Lung (tissue), 12 donors: ENCODE measurements around the gene PCDHGB7. TPM values are rescaled to one million over a fixed set of nuclear protein-coding genes. Genes with fewer than 3 reads are reported as not detected.
"Not testable (repeated sequence)": the region's sequence is repeated elsewhere in the genome, so short reads cannot be mapped to it uniquely, and the experiment has no call there.

Source experiments
- ATAC-seq: fragments of 200-7000 bp; cut with Tn5 transposase; one replicate; pipeline ENCODE4 v1.9.1; 2020; ENCODE audit warnings: moderate number of reproducible peaks; ENCODE audit not compliant: insufficient read depth, low FRiP score
- DNase-seq, 3 donors: peaks; one replicate each; pipeline ENCODE4 v3.0.0-alpha.2; 2013 to 2017
- H3K27ac ChIP-seq, 2 donors: one replicate each; pipeline ENCODE4 v1.5.1; 2013; ENCODE audit warnings: mild to moderate bottlenecking in 2 of 2, moderate library complexity in 2 of 2, control low read depth in 1 of 2, inconsistent platforms in 1 of 2, low read depth in 1 of 2, low read length in 1 of 2
- H3K27me3 ChIP-seq, 3 donors: one replicate each; pipeline ENCODE4 v1.5.1; 2013; ENCODE audit warnings: low read length in 2 of 3; ENCODE audit not compliant: control insufficient read depth in 3 of 3, insufficient read depth in 3 of 3
- H3K36me3 ChIP-seq, 4 donors: one replicate each; pipeline ENCODE4 v1.5.1; 2013; ENCODE audit warnings: low read length in 4 of 4, mild to moderate bottlenecking in 1 of 4, moderate library complexity in 1 of 4; ENCODE audit not compliant: control insufficient read depth in 4 of 4, insufficient read depth in 4 of 4
- H3K4me1 ChIP-seq, 5 donors: one replicate each; pipeline ENCODE4 v1.5.1; 2013; ENCODE audit warnings: low read length in 5 of 5, mild to moderate bottlenecking in 2 of 5, moderate library complexity in 1 of 5; ENCODE audit not compliant: control insufficient read depth in 5 of 5, insufficient read depth in 5 of 5
- H3K4me3 ChIP-seq: one replicate; pipeline ENCODE4 v1.5.1; 2013; ENCODE audit warnings: mild to moderate bottlenecking, control low read depth, moderate library complexity
- H3K9ac ChIP-seq, 2 donors: one replicate each; pipeline ENCODE4 v1.5.1; 2013; ENCODE audit warnings: low read length in 2 of 2, control low read depth in 1 of 2; ENCODE audit not compliant: insufficient read depth in 1 of 2
- H3K9me3 ChIP-seq, 4 donors: one replicate each; pipeline ENCODE4 v1.5.1; 2013; ENCODE audit warnings: low read length in 3 of 4, mild to moderate bottlenecking in 1 of 4, moderate library complexity in 1 of 4; ENCODE audit not compliant: control insufficient read depth in 4 of 4, insufficient read depth in 3 of 4
- WGBS, 2 donors: extraction: QIAGEN DNeasy Blood & Tissue Kit; methylation state at CpG; one replicate each; pipeline ENCODE4 v1.1.7; 2013; 5-methylcytosine and 5-hydroxymethylcytosine counted together
- polyA plus RNA-seq, 2 donors: library from polyadenylated mRNA; stranded (reverse); fragments of 200-250 nt; gene quantifications; one replicate each; pipeline ENCODE4 v1.2.1, GENCODE V29; 2013
- total RNA-seq, 2 donors: library from RNA; depleted of rRNA in 1 of 2; stranded (reverse); fragments of >200 nt in 1 of 2; gene quantifications; one replicate each; pipeline ENCODE4 v1.2.1, GENCODE V29; 2014 to 2021
- TF ChIP-seq, protein P1 (sequence below): IDR thresholded peaks from 2 replicates; pipeline ENCODE4 v1.5.1; 2012; ENCODE audit warnings: mild to moderate bottlenecking; ENCODE audit errors: control extremely low read depth, extremely low read depth
- donor health status: control.
- donor health status: control.
- donor health status: Bipolar disorder and iron deficiency.
- donor health status: healthy.
- donor health status: DM: yes; HTN: yes; CAD: no.

PCDHGB7 gene
- total and polyA plus RNA-seq, 4 donors: 1.6 to 18.1 (median 10.6) TPM

DNA sequence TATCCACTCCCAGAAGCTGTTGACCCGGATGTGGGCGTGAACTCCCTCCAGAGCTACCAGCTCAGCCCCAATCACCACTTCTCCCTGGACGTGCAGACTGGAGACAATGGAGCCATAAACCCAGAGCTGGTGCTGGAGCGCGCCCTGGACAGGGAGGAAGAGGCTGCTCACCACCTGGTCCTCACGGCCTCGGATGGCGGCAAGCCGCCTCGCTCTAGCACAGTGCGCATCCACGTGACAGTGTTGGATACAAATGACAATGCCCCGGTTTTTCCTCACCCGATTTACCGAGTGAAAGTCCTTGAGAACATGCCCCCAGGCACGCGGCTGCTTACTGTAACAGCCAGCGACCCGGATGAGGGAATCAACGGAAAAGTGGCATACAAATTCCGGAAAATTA is 24.2 kb upstream of the PCDHGB7 start:
- Histone ChIP-seq H3K27me3 (peaks cover 0 to 2% (median 0%) of the 10 kb centered on the region in 3 donors), H3K9me3 (peaks cover 3 to 44% (median 19%) of the 10 kb centered on the region in 4 donors), H3K36me3 (peaks cover 0 to 17% (median 0%) of the 10 kb centered on the region in 4 donors), H3K9ac (no peak overlapping the region), H3K4me3 (no peak overlapping the region), H3K27ac (no peak overlapping the region), H3K4me1 (no peaks in the 10 kb centered on the region)
- no peak for DNase-seq
- TF ChIP-seq, protein P1, sequence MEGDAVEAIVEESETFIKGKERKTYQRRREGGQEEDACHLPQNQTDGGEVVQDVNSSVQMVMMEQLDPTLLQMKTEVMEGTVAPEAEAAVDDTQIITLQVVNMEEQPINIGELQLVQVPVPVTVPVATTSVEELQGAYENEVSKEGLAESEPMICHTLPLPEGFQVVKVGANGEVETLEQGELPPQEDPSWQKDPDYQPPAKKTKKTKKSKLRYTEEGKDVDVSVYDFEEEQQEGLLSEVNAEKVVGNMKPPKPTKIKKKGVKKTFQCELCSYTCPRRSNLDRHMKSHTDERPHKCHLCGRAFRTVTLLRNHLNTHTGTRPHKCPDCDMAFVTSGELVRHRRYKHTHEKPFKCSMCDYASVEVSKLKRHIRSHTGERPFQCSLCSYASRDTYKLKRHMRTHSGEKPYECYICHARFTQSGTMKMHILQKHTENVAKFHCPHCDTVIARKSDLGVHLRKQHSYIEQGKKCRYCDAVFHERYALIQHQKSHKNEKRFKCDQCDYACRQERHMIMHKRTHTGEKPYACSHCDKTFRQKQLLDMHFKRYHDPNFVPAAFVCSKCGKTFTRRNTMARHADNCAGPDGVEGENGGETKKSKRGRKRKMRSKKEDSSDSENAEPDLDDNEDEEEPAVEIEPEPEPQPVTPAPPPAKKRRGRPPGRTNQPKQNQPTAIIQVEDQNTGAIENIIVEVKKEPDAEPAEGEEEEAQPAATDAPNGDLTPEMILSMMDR: no peak
- ATAC-seq: no peak
- 34 to 35% methylated on average over 21 of the region's 21 CpGs for WGBS, 2 donors

DNA sequence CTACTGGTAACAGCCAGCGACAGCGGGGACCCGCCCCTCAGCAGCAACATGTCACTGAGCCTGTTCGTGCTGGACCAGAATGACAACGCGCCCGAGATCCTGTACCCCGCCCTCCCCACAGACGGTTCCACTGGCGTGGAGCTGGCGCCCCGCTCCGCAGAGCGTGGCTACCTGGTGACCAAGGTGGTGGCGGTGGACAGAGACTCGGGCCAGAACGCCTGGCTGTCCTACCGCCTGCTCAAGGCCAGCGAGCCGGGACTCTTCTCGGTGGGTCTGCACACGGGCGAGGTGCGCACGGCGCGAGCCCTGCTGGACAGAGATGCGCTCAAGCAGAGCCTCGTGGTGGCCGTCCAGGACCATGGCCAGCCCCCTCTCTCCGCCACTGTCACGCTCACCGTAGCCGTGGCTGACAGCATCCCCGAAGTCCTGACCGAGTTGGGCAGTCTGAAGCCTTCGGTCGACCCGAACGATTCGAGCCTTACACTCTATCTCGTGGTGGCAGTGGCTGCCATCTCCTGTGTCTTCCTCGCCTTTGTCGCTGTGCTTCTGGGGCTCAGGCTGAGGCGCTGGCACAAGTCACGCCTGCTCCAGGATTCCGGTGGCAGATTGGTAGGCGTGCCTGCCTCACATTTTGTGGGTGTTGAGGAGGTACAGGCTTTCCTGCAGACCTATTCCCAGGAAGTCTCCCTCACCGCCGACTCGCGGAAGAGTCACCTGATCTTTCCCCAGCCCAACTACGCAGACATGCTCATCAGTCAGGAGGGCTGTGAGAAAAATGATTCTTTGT is 22.9 kb upstream of the PCDHGB7 start:
- not testable (repeated sequence) for H3K27me3 ChIP-seq, ATAC-seq, H3K4me3 ChIP-seq, H3K9ac ChIP-seq, H3K4me1 ChIP-seq, DNase-seq, H3K27ac ChIP-seq
- 34 to 36% methylated on average over 41 to 45 of the region's 53 CpGs for WGBS, 2 donors
- Histone ChIP-seq H3K9me3 (peaks cover 3 to 39% (median 17%) of the 10 kb centered on the region in 4 donors), H3K36me3 (peaks cover 0 to 16% (median 0%) of the 10 kb centered on the region in 4 donors)

DNA sequence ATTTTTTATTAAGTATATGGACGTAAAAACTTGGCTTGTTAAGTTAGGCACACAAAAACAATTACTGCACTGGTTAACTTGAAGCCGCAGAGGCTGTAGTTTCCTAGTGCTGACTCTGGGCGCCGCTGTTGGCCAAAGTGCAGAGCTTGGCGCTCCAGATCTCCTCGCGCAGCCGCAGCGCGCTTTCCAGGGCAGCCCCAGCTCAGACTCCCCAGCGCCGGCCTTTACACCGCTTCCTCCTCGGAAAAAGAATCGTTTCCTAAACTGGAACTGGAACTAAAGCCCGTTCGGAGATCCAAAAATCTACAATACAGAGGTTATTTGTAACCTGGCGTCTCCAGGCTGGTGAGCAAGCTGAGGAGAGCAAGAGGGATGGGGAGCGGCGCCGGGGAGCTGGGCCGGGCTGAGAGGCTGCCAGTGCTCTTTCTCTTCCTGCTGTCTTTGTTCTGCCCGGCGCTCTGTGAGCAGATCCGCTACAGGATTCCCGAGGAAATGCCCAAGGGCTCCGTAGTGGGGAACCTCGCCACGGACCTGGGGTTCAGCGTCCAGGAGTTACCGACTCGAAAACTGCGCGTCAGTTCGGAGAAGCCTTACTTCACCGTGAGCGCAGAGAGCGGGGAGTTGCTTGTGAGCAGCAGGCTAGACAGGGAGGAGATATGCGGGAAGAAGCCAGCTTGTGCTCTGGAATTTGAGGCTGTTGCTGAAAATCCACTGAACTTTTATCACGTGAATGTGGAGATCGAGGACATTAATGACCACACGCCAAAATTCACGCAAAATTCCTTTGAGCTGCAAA is 19.5 kb upstream of the PCDHGB7 start, which contains the start of gene PCDHGB5:
Gene PCDHGB5, plus strand, starts transcription at position 192 of the 796 bp plus-strand sequence. Its CDS starts 181 bp downstream, at position 373.
- H3K4me1 ChIP-seq, H3K4me3 ChIP-seq, H3K36me3 ChIP-seq, H3K27ac ChIP-seq, H3K9ac ChIP-seq, H3K27me3 ChIP-seq: not testable (repeated sequence)
- ATAC-seq: peak; percentile 62
- WGBS, 2 donors: 5% methylated on average over 20 to 24 of the region's 43 CpGs
- peak in 2 of 3 donors; percentile 31 to 44 for DNase-seq
- peaks cover 3 to 38% (median 22%) of the 10 kb centered on the region in 4 donors for H3K9me3 ChIP-seq
- TF ChIP-seq, protein P1: peak; percentile 22

- no peak overlapping the region for H3K27ac ChIP-seq
- peaks cover 0 to 5% (median 0%) of the 10 kb centered on the region in 4 donors for H3K36me3 ChIP-seq
- ATAC-seq: no peak
- peaks cover 3 to 40% (median 24%) of the 10 kb centered on the region in 4 donors for H3K9me3 ChIP-seq
- TF ChIP-seq, protein P1: no peak
- H3K27me3 ChIP-seq: no peaks in the 10 kb centered on the region
- no peak overlapping the region for H3K4me3 ChIP-seq
- no peak overlapping the region for H3K9ac ChIP-seq
- no peak for DNase-seq
- 23 to 30% methylated on average over 15 of the region's 15 CpGs for WGBS, 2 donors
- H3K4me1 ChIP-seq: peaks cover 0 to 3% (median 0%) of the 10 kb centered on the region in 5 donors
Observed at GRCh38 chr5:141398608-141399007, 18.9 kb upstream of the PCDHGB7 start.
